PC-9 (cell line): Measurements from ENCODE around the gene SPATA6. TPM values are rescaled to one million over a fixed set of nuclear protein-coding genes. Genes with fewer than 3 reads are reported as not detected.

Experiments used
- BruUV-seq: library from RNA; stranded (reverse); fragments of 400-500 nt; replicated peaks from 2 replicates; lab custom pipeline; 2021; lab: Mats Ljungman, UMichigan
- CTCF ChIA-PET: fragments of 300-600 bp; sonication (Branson Sonifier 250); formaldehyde crosslinking; loops from one replicate; lab custom pipeline; 2022; ENCODE audit warnings: antibody characterized with exemption; lab: Charles Lee
- POLR2A ChIA-PET: fragments of 300-600 bp; sonication (Branson Sonifier 250); formaldehyde crosslinking; loops from one replicate; lab custom pipeline; 2022; ENCODE audit warnings: antibody characterized with exemption; ENCODE audit not compliant: unreplicated experiment; lab: Charles Lee
- DNase-seq, 2 experiments: peaks; one replicate each; pipeline versions ENCODE4 v3.0.0 to v3.0.0-alpha.2; 2015 to 2022; ENCODE audit warnings: mixed read lengths in 1 of 2
- H2AFZ ChIP-seq: fragments of 200-600 bp; sonication (generic); 2 replicates; pipeline ENCODE4 v1.8.1; 2017; ENCODE audit warnings: antibody characterized with exemption
- H3F3A ChIP-seq: fragments of 200-600 bp; sonication (generic); 2 replicates; pipeline ENCODE4 v1.8.1; 2017; ENCODE audit warnings: antibody characterized with exemption, mild to moderate bottlenecking, low read depth; ENCODE audit not compliant: insufficient read depth
- H3K27ac ChIP-seq: fragments of 200-600 bp; sonication (generic); 2 replicates; pipeline ENCODE4 v1.6.1; 2016; ENCODE audit warnings: mixed run types
- H3K27me3 ChIP-seq: fragments of 200-600 bp; sonication (generic); 2 replicates; pipeline ENCODE4 v1.6.1; 2016; ENCODE audit warnings: low read depth, mixed run types; ENCODE audit not compliant: insufficient read depth
- H3K36me3 ChIP-seq: fragments of 200-600 bp; sonication (generic); 2 replicates; pipeline ENCODE4 v1.6.1; 2016; ENCODE audit warnings: low read depth, mixed run types
- H3K4me1 ChIP-seq: fragments of 200-600 bp; sonication (generic); replicated peaks from 2 replicates; pipeline ENCODE4 v1.6.1; 2016; ENCODE audit warnings: mixed run types; ENCODE audit not compliant: insufficient read depth
- H3K4me2 ChIP-seq: fragments of 200-600 bp; sonication (generic); 2 replicates; pipeline ENCODE4 v1.6.1; 2017; ENCODE audit warnings: mixed run types
- H3K4me3 ChIP-seq: fragments of 200-600 bp; sonication (generic); 2 replicates; pipeline ENCODE4 v1.6.1; 2016; ENCODE audit warnings: mixed run types
- H3K79me2 ChIP-seq: fragments of 200-600 bp; sonication (generic); 2 replicates; pipeline ENCODE4 v1.6.1; 2017; ENCODE audit warnings: low read depth, mixed run types
- H3K9me2 ChIP-seq: fragments of 200-600 bp; sonication (generic); 2 replicates; pipeline ENCODE4 v1.8.1; 2017; ENCODE audit warnings: mild to moderate bottlenecking; ENCODE audit not compliant: insufficient read depth
- H3K9me3 ChIP-seq: fragments of 200-600 bp; sonication (generic); 2 replicates; pipeline ENCODE4 v1.8.1; 2016; ENCODE audit warnings: low read depth; ENCODE audit not compliant: insufficient read depth
- H4K20me1 ChIP-seq: fragments of 200-600 bp; sonication (generic); 2 replicates; pipeline ENCODE4 v1.8.1; 2017; ENCODE audit not compliant: insufficient read depth
- CTCF ChIP-seq: fragments of 200-600 bp; sonication (generic); conservative IDR thresholded peaks from 2 replicates; pipeline ENCODE4 v1.6.1; 2017; ENCODE audit warnings: mixed run types, antibody characterized with exemption, mild to moderate bottlenecking, moderate library complexity
- EZH2 ChIP-seq: fragments of 200-600 bp; sonication (generic); IDR thresholded peaks from 2 replicates; pipeline ENCODE4 v1.8.0; 2017; ENCODE audit warnings: antibody characterized with exemption, low read depth
- intact Hi-C: fragments of 100-400 bp; cut with micrococcal nuclease; formaldehyde crosslinking; loops from one replicate; pipeline ENCODE4 v1.10.0; 2022; ENCODE audit not compliant: unreplicated experiment
- total RNA-seq: library from RNA; stranded (reverse); gene quantifications from 2 replicates; pipeline ENCODE4 v1.2.3, GENCODE V29; 2021

SPATA6 gene
- total RNA-seq, 1 experiment from 2014 or later: not detected

GRCh38 chr1:48500541-48501450 is 28.8 kb upstream of the SPATA6 start:
- 0 out of 2 replicates have a peak, but pooled peaks cover 5% of the 10 kb centered on the region for H3K27me3 ChIP-seq
- intact Hi-C loops: no loop called here
- POLR2A ChIA-PET: no interaction called here

GRCh38 chr1:48499211-48499735 is 27.3 kb upstream of the SPATA6 start:
- Histone ChIP-seq H3K9me2 (no peaks in the 10 kb centered on the region), H3F3A (no peaks in the 10 kb centered on the region), H3K4me1 (no peaks in the 10 kb centered on the region), H3K4me2 (no peak overlapping the region), H3K9me3 (no peaks in the 10 kb centered on the region), H3K79me2 (no peaks in the 10 kb centered on the region), H3K4me3 (no peak overlapping the region), H3K27ac (no peak overlapping the region), H4K20me1 (0 out of 2 replicates have a peak, but pooled peaks cover 5% of the 10 kb centered on the region), H2AFZ (no peak overlapping the region), H3K27me3 (0 out of 2 replicates have a peak, but pooled peaks cover 10% of the 10 kb centered on the region), H3K36me3 (no peaks in the 10 kb centered on the region)
- intact Hi-C loops: loop anchor here (5.0 kb wide), 1 partner anchor 262 kb away; no protein-coding TSS in a partner anchor
- BruUV-seq: no TSS peak
- POLR2A ChIA-PET: no interaction called here
- CTCF ChIA-PET: no interaction called here
- TF ChIP-seq CTCF: no peak
- TF ChIP-seq EZH2: no peak
- no peak for DNase-seq

More at GRCh38 chr1:48500541-48501450, 28.8 kb upstream of the SPATA6 start:
- TF ChIP-seq CTCF (no peak), EZH2 (no peak)
- Histone ChIP-seq H3K36me3 (no peaks in the 10 kb centered on the region), H2AFZ (no peak overlapping the region), H3K4me3 (no peak overlapping the region), H3K4me2 (no peak overlapping the region), H4K20me1 (0 out of 2 replicates have a peak, but pooled peaks cover 5% of the 10 kb centered on the region), H3K4me1 (no peaks in the 10 kb centered on the region), H3K79me2 (no peaks in the 10 kb centered on the region), H3F3A (no peaks in the 10 kb centered on the region), H3K27ac (no peak overlapping the region), H3K9me3 (no peaks in the 10 kb centered on the region), H3K9me2 (no peaks in the 10 kb centered on the region)
- CTCF ChIA-PET: no interaction called here
- BruUV-seq: no TSS peak
- DNase-seq: no peak

- ChIA-PET POLR2A (no interaction called here), CTCF (interaction anchor here (0.6 kb wide), 1 partner anchor 1240 kb away, joined by 7 read pairs; no protein-coding TSS in a partner anchor)
- Histone ChIP-seq H3K4me2 (no peak overlapping the region), H3K27me3 (0 out of 2 replicates have a peak, but pooled peaks cover 10% of the 10 kb centered on the region), H3K79me2 (no peaks in the 10 kb centered on the region), H2AFZ (no peak overlapping the region), H3K4me1 (no peaks in the 10 kb centered on the region), H4K20me1 (0 out of 2 replicates have a peak, but pooled peaks cover 5% of the 10 kb centered on the region), H3F3A (no peaks in the 10 kb centered on the region), H3K27ac (no peak overlapping the region), H3K9me2 (no peaks in the 10 kb centered on the region), H3K36me3 (no peaks in the 10 kb centered on the region), H3K4me3 (no peak overlapping the region), H3K9me3 (no peaks in the 10 kb centered on the region)
- DNase-seq: peak in 1 of 2 experiments; percentile 51
- BruUV-seq: no TSS peak
- TF ChIP-seq CTCF (peak; percentile 88), EZH2 (no peak)
- intact Hi-C loops: loop anchor here (1.0 to 5.0 kb wide), 2 partner anchors 261 to 389 kb away; no protein-coding TSS in a partner anchor
Measured at GRCh38 chr1:48498096-48498791, 26.2 kb upstream of the SPATA6 start.
